ENCODE measurements around the gene PSMB7.

PSMB7 gene

DNA sequence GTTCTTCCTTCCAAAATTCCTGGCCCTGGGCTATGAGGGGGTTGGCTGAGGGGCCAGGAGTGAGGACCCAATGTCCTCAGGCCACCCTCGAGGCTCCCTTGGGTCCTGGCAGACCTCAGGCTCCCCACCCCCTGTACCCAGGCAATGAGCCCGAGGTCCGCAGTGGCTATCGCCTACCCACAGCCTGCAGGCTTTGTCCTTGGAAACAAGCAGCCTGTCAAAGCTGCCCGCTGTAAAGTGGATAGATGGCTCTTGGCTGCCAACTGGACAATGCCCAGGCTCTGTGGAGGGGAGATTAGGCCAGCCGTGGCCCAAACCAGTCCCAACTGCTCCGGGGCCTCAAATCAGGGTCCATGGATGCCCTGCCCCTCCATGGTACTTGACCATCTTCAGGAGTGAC, 32.8 kb upstream of the PSMB7 start:
- peaks cover 0 to 2% of the 10 kb centered on the region in 2 experiments for H3K36me3 ChIP-seq (ENCODE audit: control insufficient read depth in 1 of 2, insufficient read depth in 2 of 2, low read depth in 1 of 2, low read length in 2 of 2)
- H3K4ac ChIP-seq (ENCODE audit: low read depth in 1 of 2, low read length in 2 of 2) = no peak overlapping the region
- H4K8ac ChIP-seq (ENCODE audit: low read length) = no peak overlapping the region
- H2AK5ac ChIP-seq (ENCODE audit: low read length, severe bottlenecking) = no peak overlapping the region
- no peak for DNase-seq
- no peaks in the 10 kb centered on the region for H3K79me1 ChIP-seq (replicated peaks; ENCODE audit: low read length, poor library complexity, severe bottlenecking)
- H2BK12ac ChIP-seq (ENCODE audit: low read length in 2 of 2) = no peak overlapping the region
- no peak overlapping the region for H3K9ac ChIP-seq (ENCODE audit: low read length)
- WGBS = 97% methylated on average over 7 of the region's 7 CpGs
- no peak overlapping the region for H3K23ac ChIP-seq (ENCODE audit: low read length in 2 of 2)
- H3K4me1 ChIP-seq (ENCODE audit: control insufficient read depth, insufficient read depth, low read depth, low read length) = peaks cover 10% of the 10 kb centered on the region
- no peak overlapping the region for H3K4me3 ChIP-seq (ENCODE audit: insufficient read depth in 1 of 2, low read depth in 1 of 2, low read length in 2 of 2)
- no peak overlapping the region for H3K27ac ChIP-seq (ENCODE audit: low read length, poor library complexity, severe bottlenecking)
- H3K9me3 ChIP-seq (ENCODE audit: control insufficient read depth, low read length) = no peaks in the 10 kb centered on the region
- H2AFZ ChIP-seq (ENCODE audit: low read depth, low read length) = no peak overlapping the region
- no peak overlapping the region for H4K91ac ChIP-seq (ENCODE audit: low read length)
- H3K4me2 ChIP-seq (ENCODE audit: low read length, poor library complexity, severe bottlenecking) = no peak overlapping the region
- no peak overlapping the region for H2BK15ac ChIP-seq (ENCODE audit: low read depth, poor library complexity, severe bottlenecking)
- peaks cover 42 to 43% of the 10 kb centered on the region in 2 experiments for H3K27me3 ChIP-seq (ENCODE audit: control insufficient read depth in 1 of 2, insufficient read depth in 1 of 2, low read length in 2 of 2)
- no peak overlapping the region for H2BK5ac ChIP-seq (ENCODE audit: low read depth, low read length, poor library complexity, severe bottlenecking)
- no peak overlapping the region for H3K18ac ChIP-seq (ENCODE audit: low read depth in 1 of 2, low read length in 2 of 2)
- H3K14ac ChIP-seq (ENCODE audit: low read length in 2 of 2) = no peak overlapping the region
- no peak overlapping the region for H2BK120ac ChIP-seq (ENCODE audit: low read depth, low read length)

DNA sequence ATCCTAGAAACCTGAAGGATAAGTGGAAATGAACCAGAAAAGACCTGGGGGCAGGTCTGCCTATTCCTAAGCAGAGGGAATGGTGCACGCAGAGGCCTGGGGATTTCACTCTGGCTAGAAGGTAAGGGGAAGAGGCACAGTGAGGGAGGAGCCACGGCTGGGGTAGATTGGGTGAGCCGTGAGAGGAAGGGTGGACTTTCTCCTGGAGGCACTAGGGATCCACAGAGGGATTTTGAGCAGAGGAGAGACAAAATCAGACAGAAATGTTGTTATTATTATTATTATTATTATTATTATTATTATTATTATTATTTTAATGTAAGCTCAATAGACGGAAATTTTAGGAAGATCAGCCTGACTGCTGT, 32.0 kb upstream of the PSMB7 start:
- no peak overlapping the region for H2BK15ac ChIP-seq (ENCODE audit: low read depth, poor library complexity, severe bottlenecking)

GRCh38 chr9:124444166-124444565, 28.9 kb upstream of the PSMB7 start:
- no peak overlapping the region for H3K4ac ChIP-seq (ENCODE audit: low read depth in 1 of 2, low read length in 2 of 2)
- WGBS = 90% methylated on average over 2 of the region's 3 CpGs
- H2BK12ac ChIP-seq (ENCODE audit: low read length in 2 of 2) = no peak overlapping the region

More for the DNA sequence above, 32.0 kb upstream of the PSMB7 start:
- H2AK5ac ChIP-seq (ENCODE audit: low read length, severe bottlenecking) = no peak overlapping the region
- H3K9ac ChIP-seq (ENCODE audit: low read length) = no peak overlapping the region
- no peak overlapping the region for H2AFZ ChIP-seq (ENCODE audit: low read depth, low read length)
- H3K27me3 ChIP-seq (ENCODE audit: control insufficient read depth in 1 of 2, insufficient read depth in 1 of 2, low read length in 2 of 2) = peaks cover 35 to 38% of the 10 kb centered on the region in 2 experiments
- H3K4me1 ChIP-seq (ENCODE audit: control insufficient read depth, insufficient read depth, low read depth, low read length) = peaks cover 7% of the 10 kb centered on the region
- no peak overlapping the region for H3K4me2 ChIP-seq (ENCODE audit: low read length, poor library complexity, severe bottlenecking)
- peaks cover 2% of the 10 kb centered on the region for H3K9me3 ChIP-seq (ENCODE audit: control insufficient read depth, low read length)
- DNase-seq = no peak
- H3K4me3 ChIP-seq (ENCODE audit: insufficient read depth in 1 of 2, low read depth in 1 of 2, low read length in 2 of 2) = no peak overlapping the region
- no peak overlapping the region for H3K4ac ChIP-seq (ENCODE audit: low read depth in 1 of 2, low read length in 2 of 2)
- H2BK5ac ChIP-seq (ENCODE audit: low read depth, low read length, poor library complexity, severe bottlenecking) = no peak overlapping the region
- H3K27ac ChIP-seq (ENCODE audit: low read length, poor library complexity, severe bottlenecking) = no peak overlapping the region
- H4K8ac ChIP-seq (ENCODE audit: low read length) = no peak overlapping the region
- WGBS = 63% methylated on average over 2 of the region's 4 CpGs
- no peak overlapping the region for H2BK12ac ChIP-seq (ENCODE audit: low read length in 2 of 2)
- no peak overlapping the region for H2BK120ac ChIP-seq (ENCODE audit: low read depth, low read length)
- no peak overlapping the region for H3K18ac ChIP-seq (ENCODE audit: low read depth in 1 of 2, low read length in 2 of 2)
- H3K23ac ChIP-seq (ENCODE audit: low read length in 2 of 2) = no peak overlapping the region
- H3K14ac ChIP-seq (ENCODE audit: low read length in 2 of 2) = no peak overlapping the region
- no peaks in the 10 kb centered on the region for H3K79me1 ChIP-seq (replicated peaks; ENCODE audit: low read length, poor library complexity, severe bottlenecking)
- no peak overlapping the region for H4K91ac ChIP-seq (ENCODE audit: low read length)
- H3K36me3 ChIP-seq (ENCODE audit: control insufficient read depth in 1 of 2, insufficient read depth in 2 of 2, low read depth in 1 of 2, low read length in 2 of 2) = peaks cover 0 to 2% of the 10 kb centered on the region in 2 experiments

DNA sequence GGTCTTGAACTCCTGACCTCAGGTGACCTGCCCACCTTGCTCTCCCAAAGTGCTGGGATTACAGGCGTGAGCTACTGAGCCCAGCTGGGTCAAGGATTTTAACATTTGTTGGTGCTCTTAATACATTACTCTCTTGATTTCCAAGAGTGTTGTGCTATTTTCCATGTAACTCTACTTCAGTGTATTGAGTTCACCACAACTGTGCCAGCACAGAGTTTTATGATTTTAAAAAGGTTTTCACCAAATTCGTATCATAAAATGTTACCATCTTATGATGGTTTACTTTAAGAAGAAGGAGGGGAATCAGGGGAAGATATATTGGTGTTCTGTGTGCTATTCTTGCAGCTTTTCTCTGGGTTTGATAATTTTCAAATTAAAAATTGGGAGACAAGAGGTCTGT, 28.4 kb upstream of the PSMB7 start:
- Histone ChIP-seq H2BK15ac (ENCODE audit: low read depth, poor library complexity, severe bottlenecking) (no peak overlapping the region), H3K36me3 (ENCODE audit: control insufficient read depth in 1 of 2, insufficient read depth in 2 of 2, low read depth in 1 of 2, low read length in 2 of 2) (no peaks in the 10 kb centered on the region), H2BK120ac (ENCODE audit: low read depth, low read length) (no peak overlapping the region), H4K8ac (ENCODE audit: low read length) (no peak overlapping the region), H3K14ac (ENCODE audit: low read length in 2 of 2) (no peak overlapping the region), H2BK12ac (ENCODE audit: low read length in 2 of 2) (no peak overlapping the region), H4K91ac (ENCODE audit: low read length) (no peak overlapping the region), H2AK5ac (ENCODE audit: low read length, severe bottlenecking) (no peak overlapping the region), H3K4me1 (ENCODE audit: control insufficient read depth, insufficient read depth, low read depth, low read length) (no peaks in the 10 kb centered on the region), H3K27ac (ENCODE audit: low read length, poor library complexity, severe bottlenecking) (no peak overlapping the region), H3K4me2 (ENCODE audit: low read length, poor library complexity, severe bottlenecking) (no peak overlapping the region), H3K79me1 (replicated peaks; ENCODE audit: low read length, poor library complexity, severe bottlenecking) (no peaks in the 10 kb centered on the region), H2AFZ (ENCODE audit: low read depth, low read length) (no peak overlapping the region), H3K18ac (ENCODE audit: low read depth in 1 of 2, low read length in 2 of 2) (no peak overlapping the region), H3K4ac (ENCODE audit: low read depth in 1 of 2, low read length in 2 of 2) (no peak overlapping the region), H2BK5ac (ENCODE audit: low read depth, low read length, poor library complexity, severe bottlenecking) (no peak overlapping the region), H3K9me3 (ENCODE audit: control insufficient read depth, low read length) (peaks cover 18% of the 10 kb centered on the region), H3K9ac (ENCODE audit: low read length) (no peak overlapping the region), H3K4me3 (ENCODE audit: insufficient read depth in 1 of 2, low read depth in 1 of 2, low read length in 2 of 2) (no peak overlapping the region), H3K27me3 (ENCODE audit: control insufficient read depth in 1 of 2, insufficient read depth in 1 of 2, low read length in 2 of 2) (peaks cover 11 to 24% of the 10 kb centered on the region in 2 experiments), H3K23ac (ENCODE audit: low read length in 2 of 2) (no peak overlapping the region)
- no peak for DNase-seq
- WGBS = 100% methylated on average over 2 of the region's 2 CpGs

More at GRCh38 chr9:124444166-124444565, 28.9 kb upstream of the PSMB7 start:
- Histone ChIP-seq H3K14ac (ENCODE audit: low read length in 2 of 2) (no peak overlapping the region), H3K9ac (ENCODE audit: low read length) (no peak overlapping the region), H2AK5ac (ENCODE audit: low read length, severe bottlenecking) (no peak overlapping the region), H3K18ac (ENCODE audit: low read depth in 1 of 2, low read length in 2 of 2) (no peak overlapping the region), H3K27ac (ENCODE audit: low read length, poor library complexity, severe bottlenecking) (no peak overlapping the region), H2BK120ac (ENCODE audit: low read depth, low read length) (no peak overlapping the region), H3K4me2 (ENCODE audit: low read length, poor library complexity, severe bottlenecking) (no peak overlapping the region), H2BK5ac (ENCODE audit: low read depth, low read length, poor library complexity, severe bottlenecking) (no peak overlapping the region), H4K8ac (ENCODE audit: low read length) (no peak overlapping the region), H3K4me1 (ENCODE audit: control insufficient read depth, insufficient read depth, low read depth, low read length) (no peaks in the 10 kb centered on the region), H3K79me1 (replicated peaks; ENCODE audit: low read length, poor library complexity, severe bottlenecking) (no peaks in the 10 kb centered on the region), H3K9me3 (ENCODE audit: control insufficient read depth, low read length) (peaks cover 12% of the 10 kb centered on the region), H3K27me3 (ENCODE audit: control insufficient read depth in 1 of 2, insufficient read depth in 1 of 2, low read length in 2 of 2) (peaks cover 13 to 24% of the 10 kb centered on the region in 2 experiments), H2AFZ (ENCODE audit: low read depth, low read length) (no peak overlapping the region), H2BK15ac (ENCODE audit: low read depth, poor library complexity, severe bottlenecking) (no peak overlapping the region), H3K36me3 (ENCODE audit: control insufficient read depth in 1 of 2, insufficient read depth in 2 of 2, low read depth in 1 of 2, low read length in 2 of 2) (no peaks in the 10 kb centered on the region), H3K4me3 (ENCODE audit: insufficient read depth in 1 of 2, low read depth in 1 of 2, low read length in 2 of 2) (no peak overlapping the region), H4K91ac (ENCODE audit: low read length) (no peak overlapping the region), H3K23ac (ENCODE audit: low read length in 2 of 2) (no peak overlapping the region)
- DNase-seq = no peak

Data from mesenchymal stem cell (in vitro differentiated cells and primary cell).